Stomach (tissue), 9 donors: Measurements from ENCODE around the gene TPCN2. TPM values are rescaled to one million over a fixed set of nuclear protein-coding genes. Genes with fewer than 3 reads are reported as not detected.

Experiments
- DNase-seq, 2 donors: peaks; one replicate each; pipeline versions ENCODE4 v3.0.0 to v3.0.0-alpha.2; 2013 to 2019
- H3K27ac ChIP-seq, 5 donors: fragments of 200-600 bp in 4 of 5; sonication (generic) in 4 of 5; one replicate each; pipeline ENCODE4 v1.5.1; 2013 to 2019; ENCODE audit warnings: mild to moderate bottlenecking in 1 of 5, moderate library complexity in 1 of 5
- H3K27me3 ChIP-seq, 3 donors: fragments of 200-600 bp; sonication (generic); one replicate each; pipeline ENCODE4 v1.5.1; 2017 to 2019; ENCODE audit warnings: mixed run types in 1 of 3
- H3K36me3 ChIP-seq, 4 donors: fragments of 200-600 bp; sonication (generic); 1 replicate in 3 of 4; 2 replicates in 1 of 4; pipeline ENCODE4 v1.5.1; 2016 to 2019
- H3K4me1 ChIP-seq, 4 donors: fragments of 200-600 bp; sonication (generic); one replicate each; pipeline ENCODE4 v1.5.1; 2016 to 2019
- H3K4me3 ChIP-seq, 4 donors: fragments of 200-600 bp; sonication (generic) in 3 of 4; one replicate each; pipeline ENCODE4 v1.5.1; 2016 to 2019; ENCODE audit warnings: mild to moderate bottlenecking in 1 of 4
- H3K9me3 ChIP-seq, 4 donors: fragments of 200-600 bp; sonication (generic); one replicate each; pipeline ENCODE4 v1.5.1; 2016 to 2019
- CTCF ChIP-seq, 7 experiments: fragments of 450-650 bp in 4 of 7; fragments of 200-600 bp in 3 of 7; sonication (generic) in 3 of 7; IDR thresholded peaks; one replicate each; pipeline ENCODE4 v1.5.1; 2016 to 2019; ENCODE audit warnings: antibody characterized with exemption in 7 of 7, control low read depth in 2 of 7, mild to moderate bottlenecking in 1 of 7
- EP300 ChIP-seq: sonication (generic); formaldehyde crosslinking; IDR thresholded peaks from one replicate; pipeline ENCODE4 v1.6.1; 2017; ENCODE audit warnings: antibody characterized with exemption
- POLR2A ChIP-seq, 4 donors: fragments of 450-650 bp; IDR thresholded peaks; one replicate each; pipeline ENCODE4 v1.6.1; 2016; ENCODE audit warnings: antibody characterized with exemption in 4 of 4, control low read depth in 2 of 4, mild to moderate bottlenecking in 1 of 4, moderate library complexity in 1 of 4
- POLR2AphosphoS5 ChIP-seq, 3 donors: sonication (generic); formaldehyde crosslinking; IDR thresholded peaks; one replicate each; pipeline ENCODE4 v1.6.1; 2016; ENCODE audit warnings: antibody characterized with exemption in 3 of 3
- WGBS, 5 donors: extraction: QIAGEN DNeasy Blood & Tissue Kit in 3 of 5; methylation state at CpG; one replicate each; pipeline versions ENCODE4 v1.1.5 to v1.1.7; 2013 to 2018; 5-methylcytosine and 5-hydroxymethylcytosine counted together
- intact Hi-C: fragments of 100-400 bp; cut with DNase I; formaldehyde crosslinking; loops from one replicate; pipeline ENCODE4 v1.15.1; 2023; ENCODE audit warnings: low total_unique reads
- polyA plus RNA-seq, 3 donors: library from polyadenylated mRNA; stranded (reverse); fragments of 200-250 nt; gene quantifications; one replicate each; pipeline ENCODE4 v1.2.3, GENCODE V29; 2013
- total RNA-seq, 5 donors: library from RNA; depleted of rRNA; stranded (reverse); fragments of >200 nt; gene quantifications; one replicate each; pipeline versions ENCODE4 v1.1.0 to v1.2.3, GENCODE V29; 2014 to 2016
- donor health status: healthy with polysubstance abuse.
- donor health status: Bipolar disorder and iron deficiency.
- donor health status: healthy.

Gene TPCN2
- total and polyA plus RNA-seq, 8 donors: 6.4 to 66.1 (median 27.2) TPM

DNA sequence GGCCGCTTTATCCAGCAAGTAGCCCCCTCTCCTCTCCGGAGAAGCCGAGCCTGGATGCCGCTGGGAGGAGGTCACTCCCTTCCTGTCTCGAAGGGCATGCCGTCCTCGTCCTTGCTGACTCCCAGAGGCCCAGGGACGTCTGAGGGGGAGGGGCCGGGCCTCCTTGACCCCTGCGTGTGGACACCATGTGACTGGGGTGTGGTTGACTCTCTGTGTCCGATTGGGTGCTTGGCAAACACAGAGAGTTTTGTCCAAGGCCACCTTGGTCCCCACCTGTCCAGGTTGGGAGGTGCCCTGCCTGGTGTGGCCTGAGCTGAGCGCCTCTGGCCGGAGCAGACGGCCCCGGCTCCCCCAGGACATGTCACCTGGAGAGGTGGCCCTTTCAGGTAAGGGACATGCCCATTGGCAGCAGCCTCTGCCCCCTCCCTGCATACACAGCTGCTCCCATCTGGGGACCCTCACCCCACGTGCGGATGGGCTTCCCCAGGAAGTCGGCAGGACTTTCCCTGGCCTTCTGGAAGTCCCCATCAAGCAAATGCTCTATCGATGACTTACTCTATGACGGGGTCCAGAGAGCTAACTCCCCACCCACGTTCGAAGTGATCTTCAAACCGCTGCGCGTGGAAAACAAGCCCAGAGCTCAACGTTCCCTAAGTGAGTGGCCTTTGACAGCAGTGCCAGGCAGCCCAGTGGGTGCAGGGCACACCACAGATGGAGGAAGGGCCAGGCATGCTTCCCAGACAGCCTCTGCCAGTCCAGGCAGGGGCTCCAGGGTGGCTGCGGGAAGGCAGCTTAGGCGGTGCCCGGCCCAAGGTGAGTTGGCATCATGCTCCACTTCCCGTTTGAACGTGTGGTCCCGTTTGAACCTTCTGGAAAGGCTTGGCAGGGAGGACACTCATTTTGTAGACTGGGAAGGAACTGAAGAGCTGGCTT lies 106.8 kb downstream of the TPCN2 start, which contains the start of gene SMIM38:
Gene SMIM38, plus strand, starts transcription at position 634 of the 933 bp plus-strand sequence. CDS start 1,912 bp downstream, outside the sequence.
- WGBS, 5 donors: 65 to 71% (median 69%) methylated on average over 24 to 32 of the region's 32 CpGs
- Histone ChIP-seq H3K4me3 (peak within 1 kb of the TSS; percentile 18 to 33 (median 28)), H3K4me1 (peaks cover 10 to 23% (median 15%) of the 10 kb centered on the region in 4 donors), H3K9me3 (no peaks in the 10 kb centered on the region), H3K27ac (peak within 1 kb of the TSS; percentile 30 to 70 (median 50)), H3K36me3 (no peaks in the 10 kb centered on the region), H3K27me3 (peaks cover 0 to 30% (median 0%) of the 10 kb centered on the region in 3 donors)
- intact Hi-C loops: no loop called here
- peak; percentile 63 to 73 for DNase-seq
- no peak for TF ChIP-seq CTCF (IDR thresholded peaks at IDR 0.05)
- TF ChIP-seq POLR2A (IDR thresholded peaks at IDR 0.05): no peak
- no peak for TF ChIP-seq EP300
- peak in 1 of 3 donors; percentile 46 for TF ChIP-seq POLR2AphosphoS5 (IDR thresholded peaks at IDR 0.05)

DNA sequence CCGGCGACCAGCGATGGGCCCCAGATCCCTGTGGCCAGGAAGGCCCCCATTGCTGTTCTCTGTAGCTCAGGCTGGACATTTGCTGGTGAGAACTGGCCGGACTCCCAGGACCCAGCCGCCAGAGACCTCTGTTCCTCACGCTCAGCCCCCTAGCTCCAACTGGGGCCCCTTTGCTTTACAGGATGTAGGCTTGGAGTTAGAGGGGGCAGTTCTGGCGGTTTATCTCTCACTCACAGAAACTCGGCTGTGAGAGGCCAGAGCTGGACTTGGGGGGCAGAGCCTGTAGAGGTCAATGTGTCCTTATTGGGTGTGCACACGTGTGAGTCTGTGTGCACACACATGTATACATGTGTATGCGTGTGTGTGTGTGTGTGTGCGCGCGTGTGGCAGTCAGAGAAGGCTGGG lies 107.5 kb downstream of the TPCN2 start:
- peaks cover 0 to 30% (median 0%) of the 10 kb centered on the region in 3 donors for H3K27me3 ChIP-seq
- no peaks in the 10 kb centered on the region for H3K9me3 ChIP-seq
- peak in 1 of 2 donors; percentile 73 for DNase-seq
- TF ChIP-seq EP300 (no peak), CTCF (IDR thresholded peaks at IDR 0.05) (no peak), POLR2AphosphoS5 (IDR thresholded peaks at IDR 0.05) (no peak), POLR2A (IDR thresholded peaks at IDR 0.05) (no peak)
- no peaks in the 10 kb centered on the region for H3K36me3 ChIP-seq
- WGBS, 5 donors: 78 to 91% (median 85%) methylated on average over 11 to 13 of the region's 13 CpGs
- intact Hi-C loops: no loop called here
- peak overlapping the region in 4 of 5 donors; percentile 26 to 70 (median 57) for H3K27ac ChIP-seq
- peaks cover 10 to 23% (median 15%) of the 10 kb centered on the region in 4 donors for H3K4me1 ChIP-seq
- H3K4me3 ChIP-seq: peak overlapping the region in 1 of 4 donors; percentile 27

DNA sequence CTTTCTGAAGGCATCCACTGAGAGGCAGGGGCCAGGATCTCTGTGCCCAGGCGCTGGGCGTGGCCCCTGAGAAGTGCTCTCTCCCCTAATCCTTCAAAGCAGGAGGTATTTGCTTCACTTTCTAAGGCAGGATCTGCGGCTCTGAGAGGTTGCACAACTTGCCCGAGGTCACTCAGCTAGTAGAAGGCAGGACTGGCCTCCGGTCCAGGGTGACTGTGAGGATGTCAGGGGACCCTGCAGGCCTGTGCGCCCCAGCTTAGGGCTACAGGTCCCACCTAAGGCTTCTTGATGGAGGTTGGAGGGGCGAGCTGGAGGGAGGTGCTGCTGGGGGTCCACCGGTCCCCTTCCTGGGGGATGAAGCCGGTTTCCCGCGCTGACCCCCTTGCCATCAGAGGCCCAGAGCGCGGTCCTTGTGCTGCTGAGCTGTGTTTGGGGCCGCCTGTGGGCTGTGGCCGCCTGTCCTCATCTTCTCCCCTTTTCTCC lies 108.0 kb downstream of the TPCN2 start:
- Histone ChIP-seq H3K9me3 (no peaks in the 10 kb centered on the region), H3K27me3 (peaks cover 0 to 30% (median 0%) of the 10 kb centered on the region in 3 donors), H3K4me1 (peaks cover 10 to 23% (median 15%) of the 10 kb centered on the region in 4 donors), H3K27ac (peak overlapping the region; percentile 6 to 70 (median 47)), H3K36me3 (no peaks in the 10 kb centered on the region), H3K4me3 (peak overlapping the region; percentile 18 to 33 (median 28))
- DNase-seq: peak in 1 of 2 donors; percentile 51
- 71 to 82% (median 77%) methylated on average over 11 to 15 of the region's 15 CpGs for WGBS, 5 donors
- intact Hi-C loops: no loop called here
- no peak for TF ChIP-seq POLR2A (IDR thresholded peaks at IDR 0.05)
- TF ChIP-seq CTCF (IDR thresholded peaks at IDR 0.05): no peak
- no peak for TF ChIP-seq EP300
- no peak for TF ChIP-seq POLR2AphosphoS5 (IDR thresholded peaks at IDR 0.05)

GRCh38 chr11:69157156-69157821 lies 108.6 kb downstream of the TPCN2 start:
- peaks cover 0 to 30% (median 0%) of the 10 kb centered on the region in 3 donors for H3K27me3 ChIP-seq
- TF ChIP-seq POLR2A (IDR thresholded peaks at IDR 0.05) (no peak), CTCF (IDR thresholded peaks at IDR 0.05) (no peak), POLR2AphosphoS5 (IDR thresholded peaks at IDR 0.05) (no peak), EP300 (no peak)
- intact Hi-C loops: no loop called here
- no peaks in the 10 kb centered on the region for H3K36me3 ChIP-seq
- peaks cover 10 to 23% (median 15%) of the 10 kb centered on the region in 4 donors for H3K4me1 ChIP-seq
- peak overlapping the region; percentile 18 to 33 (median 28) for H3K4me3 ChIP-seq
- WGBS, 5 donors: 5 to 18% (median 10%) methylated on average over 16 to 44 of the region's 44 CpGs
- peak overlapping the region; percentile 30 to 70 (median 47) for H3K27ac ChIP-seq
- no peaks in the 10 kb centered on the region for H3K9me3 ChIP-seq
- peak in 1 of 2 donors; percentile 94 for DNase-seq
